IPS-18c (cell line): ENCODE data around the gene PLA1A.

Experiments
- H3K4me3 ChIP-seq: 2 replicates; pipeline ENCODE4 v1.7.0; 2013; ENCODE audit warnings: low read depth, mild to moderate bottlenecking, low read length, moderate library complexity; ENCODE audit not compliant: insufficient read depth
- H3K9me3 ChIP-seq: one replicate; pipeline ENCODE4 v1.6.1; 2013; ENCODE audit warnings: mild to moderate bottlenecking, low read length, moderate library complexity; ENCODE audit not compliant: control insufficient read depth, insufficient read depth

Gene PLA1A

GRCh38 chr3:119596398-119596797, 1.3 kb upstream of the PLA1A start:
- H3K4me3 ChIP-seq: no peak overlapping the region
- no peaks in the 10 kb centered on the region for H3K9me3 ChIP-seq

- Histone ChIP-seq H3K9me3 (no peaks in the 10 kb centered on the region), H3K4me3 (no peak overlapping the region)
These were observed 869 bp downstream of the PLA1A start for GRCh38 chr3:119598410-119599098.

- Histone ChIP-seq H3K9me3 (no peaks in the 10 kb centered on the region), H3K4me3 (no peak overlapping the region)
These were observed 2.0 kb downstream of the PLA1A start for GRCh38 chr3:119599558-119600174.

- no peaks in the 10 kb centered on the region for H3K9me3 ChIP-seq
- H3K4me3 ChIP-seq: no peak overlapping the region
These were observed 3.0 kb downstream of the PLA1A start for GRCh38 chr3:119600732-119601131.

GRCh38 chr3:119601154-119601553, 3.5 kb downstream of the PLA1A start:
- no peak overlapping the region for H3K4me3 ChIP-seq
- no peaks in the 10 kb centered on the region for H3K9me3 ChIP-seq

GRCh38 chr3:119602676-119603075, 5.0 kb downstream of the PLA1A start:
- H3K4me3 ChIP-seq: no peak overlapping the region

GRCh38 chr3:119604878-119605277, 7.2 kb downstream of the PLA1A start:
- H3K9me3 ChIP-seq: no peaks in the 10 kb centered on the region
- no peak overlapping the region for H3K4me3 ChIP-seq

More at GRCh38 chr3:119602676-119603075, 5.0 kb downstream of the PLA1A start:
- H3K9me3 ChIP-seq: no peaks in the 10 kb centered on the region

- H3K9me3 ChIP-seq: no peaks in the 10 kb centered on the region
- H3K4me3 ChIP-seq: no peak overlapping the region
These were observed 10.8 kb downstream of the PLA1A start for GRCh38 chr3:119608405-119609000.

- Histone ChIP-seq H3K4me3 (no peak overlapping the region), H3K9me3 (no peaks in the 10 kb centered on the region)
These were observed 11.6 kb downstream of the PLA1A start for GRCh38 chr3:119609301-119609700.

GRCh38 chr3:119611664-119612063, 14.0 kb downstream of the PLA1A start:
- Histone ChIP-seq H3K9me3 (no peaks in the 10 kb centered on the region), H3K4me3 (no peak overlapping the region)

- Histone ChIP-seq H3K4me3 (no peak overlapping the region), H3K9me3 (no peaks in the 10 kb centered on the region)
These were observed 15.5 kb downstream of the PLA1A start for GRCh38 chr3:119613201-119613600.

- no peak overlapping the region for H3K4me3 ChIP-seq
- H3K9me3 ChIP-seq: no peaks in the 10 kb centered on the region
These were observed 16.2 kb downstream of the PLA1A start for GRCh38 chr3:119613872-119614271.

GRCh38 chr3:119616056-119616455, 18.4 kb downstream of the PLA1A start:
- no peak overlapping the region for H3K4me3 ChIP-seq
- H3K9me3 ChIP-seq: no peaks in the 10 kb centered on the region

GRCh38 chr3:119619094-119619493, 21.4 kb downstream of the PLA1A start:
- Histone ChIP-seq H3K4me3 (no peak overlapping the region), H3K9me3 (peaks cover 1% of the 10 kb centered on the region)

GRCh38 chr3:119620899-119621298, 23.2 kb downstream of the PLA1A start:
- H3K4me3 ChIP-seq: no peak overlapping the region
- H3K9me3 ChIP-seq: peaks cover 2% of the 10 kb centered on the region

- Histone ChIP-seq H3K4me3 (no peak overlapping the region), H3K9me3 (peaks cover 2% of the 10 kb centered on the region)
These were observed 26.5 kb downstream of the PLA1A start for GRCh38 chr3:119624002-119624720.

- H3K4me3 ChIP-seq: no peak overlapping the region
- peaks cover 2% of the 10 kb centered on the region for H3K9me3 ChIP-seq
These were observed 27.9 kb downstream of the PLA1A start for GRCh38 chr3:119625451-119626153.
